CD14-positive monocyte (primary cell): Measurements from ENCODE around the gene FBXL5. TPM values are rescaled to one million over a fixed set of nuclear protein-coding genes. Genes with fewer than 3 reads are reported as not detected.
"Not testable (repeated sequence)": the region's sequence is repeated elsewhere in the genome, so short reads cannot be mapped to it uniquely, and the experiment has no call there.

Experiments used
- DNase-seq, 3 donors: peaks; one replicate each; pipeline ENCODE4 v3.0.0-alpha.2; 2011 to 2022
- H2AFZ ChIP-seq: 2 replicates; pipeline ENCODE4 v1.6.0; 2012; ENCODE audit warnings: mild to moderate bottlenecking, low read depth, low read length, inconsistent platforms; ENCODE audit not compliant: insufficient read depth, poor library complexity, severe bottlenecking
- H3K27ac ChIP-seq, 2 donors: 1 replicate in 1 of 2; 2 replicates in 1 of 2; pipeline ENCODE4 v1.5.1; 2012 to 2013; ENCODE audit warnings: low read length in 2 of 2, control low read depth in 1 of 2, inconsistent platforms in 1 of 2, low read depth in 1 of 2, mild to moderate bottlenecking in 1 of 2
- H3K27me3 ChIP-seq, 2 donors: one replicate each; pipeline versions ENCODE4 v1.6.0 to v1.6.1; 2011 to 2013; ENCODE audit warnings: low read length in 2 of 2; ENCODE audit not compliant: control insufficient read depth in 2 of 2, insufficient read depth in 2 of 2
- H3K36me3 ChIP-seq, 2 donors: replicated peaks in 1 of 2; 1 replicate in 1 of 2; 2 replicates in 1 of 2; pipeline versions ENCODE4 v1.5.1 to v1.6.1; 2012 to 2013; ENCODE audit warnings: low read length in 2 of 2, control low read depth in 1 of 2, inconsistent platforms in 1 of 2, mild to moderate bottlenecking in 1 of 2; ENCODE audit not compliant: insufficient read depth in 2 of 2, control insufficient read depth in 1 of 2
- H3K4me1 ChIP-seq, 2 donors: 1 replicate in 1 of 2; 2 replicates in 1 of 2; pipeline versions ENCODE4 v1.5.1 to v1.6.1; 2012 to 2013; ENCODE audit warnings: low read length in 2 of 2, control low read depth in 1 of 2, inconsistent platforms in 1 of 2, mild to moderate bottlenecking in 1 of 2, moderate library complexity in 1 of 2; ENCODE audit not compliant: insufficient read depth in 2 of 2, control insufficient read depth in 1 of 2
- H3K4me2 ChIP-seq: replicated peaks from 2 replicates; pipeline ENCODE3; 2012; ENCODE audit warnings: low read length, moderate library complexity, mild to moderate bottlenecking; ENCODE audit not compliant: poor library complexity, severe bottlenecking; ENCODE audit errors: extremely low read depth
- H3K4me3 ChIP-seq, 3 experiments: fragments of 200-600 bp in 1 of 3; sonication (generic) in 1 of 3; replicated peaks in 1 of 3; 1 replicate in 2 of 3; 2 replicates in 1 of 3; pipeline ENCODE4 v1.5.1; 2011 to 2013; ENCODE audit warnings: low read length in 3 of 3, mild to moderate bottlenecking in 3 of 3, control low read depth in 2 of 3, low read depth in 2 of 3, inconsistent platforms in 1 of 3, moderate library complexity in 1 of 3
- H3K79me2 ChIP-seq: 2 replicates; pipeline ENCODE4 v1.6.0; 2012; ENCODE audit warnings: mild to moderate bottlenecking, control low read depth, inconsistent platforms, low read length, moderate library complexity; ENCODE audit not compliant: insufficient read depth
- H3K9ac ChIP-seq: 2 replicates; pipeline ENCODE4 v1.6.0; 2017; ENCODE audit warnings: low read length, mild to moderate bottlenecking; ENCODE audit not compliant: insufficient read depth, poor library complexity, severe bottlenecking
- H3K9me3 ChIP-seq, 2 donors: replicated peaks in 1 of 2; 1 replicate in 1 of 2; 2 replicates in 1 of 2; pipeline versions ENCODE4 v1.5.1 to v1.6.1; 2012 to 2013; ENCODE audit warnings: low read length in 2 of 2, control low read depth in 1 of 2; ENCODE audit not compliant: control insufficient read depth in 1 of 2, insufficient read depth in 1 of 2
- H4K20me1 ChIP-seq: 2 replicates; pipeline ENCODE4 v1.6.0; 2012; ENCODE audit warnings: mild to moderate bottlenecking, low read length, control low read depth, moderate library complexity; ENCODE audit not compliant: insufficient read depth
- H3K27ac Mint-ChIP-seq, 7 donors: one replicate each; pipeline ENCODE4 v1.8.0; 2020; ENCODE audit warnings: mild to moderate bottlenecking in 7 of 7, mixed read lengths in 7 of 7, moderate library complexity in 6 of 7, inconsistent platforms in 2 of 7
- H3K27me3 Mint-ChIP-seq, 3 donors: one replicate each; pipeline ENCODE4 v1.8.0; 2021 to 2022; ENCODE audit warnings: low read depth in 3 of 3, mild to moderate bottlenecking in 3 of 3, mixed read lengths in 3 of 3, moderate library complexity in 3 of 3, inconsistent platforms in 1 of 3
- H3K36me3 Mint-ChIP-seq, 2 donors: one replicate each; pipeline ENCODE4 v1.8.0; 2020; ENCODE audit warnings: mixed read lengths in 2 of 2, inconsistent platforms in 1 of 2, mild to moderate bottlenecking in 1 of 2
- H3K4me1 Mint-ChIP-seq: one replicate; pipeline ENCODE4 v1.8.0; 2020; ENCODE audit warnings: mild to moderate bottlenecking, mixed read lengths
- H3K4me3 Mint-ChIP-seq, 2 donors: one replicate each; pipeline ENCODE4 v1.8.0; 2020; ENCODE audit warnings: mild to moderate bottlenecking in 2 of 2, mixed read lengths in 2 of 2, moderate library complexity in 1 of 2
- H3K9me3 Mint-ChIP-seq, 7 donors: one replicate each; pipeline ENCODE4 v1.8.0; 2020 to 2022; ENCODE audit warnings: mixed read lengths in 7 of 7, mild to moderate bottlenecking in 6 of 7, moderate library complexity in 6 of 7, inconsistent platforms in 2 of 7
- CTCF ChIP-seq: fragments of 200-600 bp; IDR thresholded peaks from one replicate; pipeline ENCODE4 v1.8.0; 2022; ENCODE audit warnings: antibody characterized with exemption, mild to moderate bottlenecking
- WGBS: methylation state at CpG from one replicate; pipeline ENCODE4 v1.1.5; 2013; ENCODE audit warnings: missing lambda C conversion rate; ENCODE audit not compliant: insufficient coverage; 5-methylcytosine and 5-hydroxymethylcytosine counted together
- intact Hi-C, 2 donors: fragments of 100-400 bp; cut with micrococcal nuclease; formaldehyde crosslinking; loops; one replicate each; pipeline versions ENCODE4 v1.15.0 to v1.15.1; 2023
- polyA plus RNA-seq, 3 donors: library from polyadenylated mRNA; depleted of rRNA in 1 of 3; unstranded in 2 of 3; stranded (reverse) in 1 of 3; fragments of 300-500 nt in 2 of 3; fragments of >200 nt in 1 of 3; fragmentation: Illumina TruSeq in 2 of 3; gene quantifications; 1 replicate in 2 of 3; 2 replicates in 1 of 3; pipeline ENCODE4 v1.2.3, GENCODE V29; 2012 to 2021

Gene FBXL5
- polyA plus RNA-seq, 3 donors = 172 to 518 (median 484) TPM

- no peak for DNase-seq
- no peak overlapping the region for H3K4me3 Mint-ChIP-seq
- no peak overlapping the region for H3K4me3 ChIP-seq
- peaks cover 63 to 85% of the 10 kb centered on the region in 2 donors for H3K36me3 Mint-ChIP-seq
- H3K79me2 ChIP-seq = peaks cover 91% of the 10 kb centered on the region
- H3K27ac ChIP-seq = peak overlapping the region in 1 of 2 donors; percentile 46
- H3K27me3 ChIP-seq = no peaks in the 10 kb centered on the region
- no peaks in the 10 kb centered on the region for H3K9me3 Mint-ChIP-seq
- H2AFZ ChIP-seq = no peak overlapping the region
- no peak for TF ChIP-seq CTCF
- H3K9me3 ChIP-seq = no peaks in the 10 kb centered on the region
- intact Hi-C loops = no loop called here
- H3K4me1 Mint-ChIP-seq = peaks cover 3% of the 10 kb centered on the region
- H4K20me1 ChIP-seq = peaks cover 98% of the 10 kb centered on the region
- no CpG with 5 or more reads among the region's 1 CpG for WGBS
- no peaks in the 10 kb centered on the region for H3K27me3 Mint-ChIP-seq
- no peak overlapping the region for H3K4me2 ChIP-seq
- H3K27ac Mint-ChIP-seq = peak overlapping the region in 3 of 7 donors; percentile 14 to 49 (median 22)
- peaks cover 91 to 92% of the 10 kb centered on the region in 2 donors for H3K36me3 ChIP-seq
- H3K9ac ChIP-seq = no peak overlapping the region
- H3K4me1 ChIP-seq = no peaks in the 10 kb centered on the region
Observed at GRCh38 chr4:15636818-15637217, 18.3 kb downstream of the FBXL5 start.

GRCh38 chr4:15617407-15617806 lies 37.8 kb downstream of the FBXL5 start:
- Histone ChIP-seq H3K79me2 (peaks cover 92% of the 10 kb centered on the region), H3K36me3 (peaks cover 56 to 90% of the 10 kb centered on the region in 2 donors), H3K4me1 (peaks cover 0 to 13% of the 10 kb centered on the region in 2 donors), H4K20me1 (peaks cover 100% of the 10 kb centered on the region)
- H3K27ac ChIP-seq, H3K4me3 ChIP-seq, H3K4me3 Mint-ChIP-seq, H3K27me3 ChIP-seq, H3K9me3 ChIP-seq, H3K9ac ChIP-seq, intact Hi-C loops, H3K4me2 ChIP-seq, H3K27me3 Mint-ChIP-seq, DNase-seq, H2AFZ ChIP-seq: not testable (repeated sequence)
- H3K4me1 Mint-ChIP-seq = peaks cover 31% of the 10 kb centered on the region
- H3K36me3 Mint-ChIP-seq = peaks cover 64 to 91% of the 10 kb centered on the region in 2 donors
- peaks cover 0 to 19% (median 15%) of the 10 kb centered on the region in 7 donors for H3K9me3 Mint-ChIP-seq
- WGBS = no CpG with 5 or more reads among the region's 5 CpGs
- peak overlapping the region in 2 of 7 donors; percentile 14 to 67 for H3K27ac Mint-ChIP-seq

- H3K27me3 ChIP-seq, H3K4me2 ChIP-seq, H3K9me3 ChIP-seq, H3K9ac ChIP-seq, intact Hi-C loops, DNase-seq, H3K4me3 Mint-ChIP-seq, H3K4me3 ChIP-seq, H3K27ac ChIP-seq, H2AFZ ChIP-seq, H3K27me3 Mint-ChIP-seq: not testable (repeated sequence)
- peaks cover 59 to 88% of the 10 kb centered on the region in 2 donors for H3K36me3 Mint-ChIP-seq
- Histone ChIP-seq H4K20me1 (peaks cover 100% of the 10 kb centered on the region), H3K36me3 (peaks cover 56 to 90% of the 10 kb centered on the region in 2 donors), H3K79me2 (peaks cover 92% of the 10 kb centered on the region), H3K4me1 (peaks cover 0 to 16% of the 10 kb centered on the region in 2 donors)
- peaks cover 0 to 13% (median 9%) of the 10 kb centered on the region in 7 donors for H3K9me3 Mint-ChIP-seq
- H3K4me1 Mint-ChIP-seq = peaks cover 35% of the 10 kb centered on the region
- H3K27ac Mint-ChIP-seq = peak overlapping the region in 3 of 7 donors; percentile 21 to 63 (median 60)
- WGBS = 98% methylated on average over 10 of the region's 24 CpGs
Observed at GRCh38 chr4:15614891-15615290, 40.3 kb downstream of the FBXL5 start.
